Endodermal cell (in vitro differentiated cells): ENCODE data around the gene ADSS1. TPM values are rescaled to one million over a fixed set of nuclear protein-coding genes. Genes with fewer than 3 reads are reported as not detected.

ENCODE experiments used
- DNase-seq: peaks from one replicate; pipeline ENCODE4 v3.0.0-alpha.2; 2017
- H3K27ac ChIP-seq: 2 replicates; pipeline ENCODE4 v1.5.1; 2013; ENCODE audit warnings: mild to moderate bottlenecking, low read depth, low read length, moderate library complexity
- H3K27me3 ChIP-seq: 2 replicates; pipeline ENCODE4 v1.6.1; 2013; ENCODE audit warnings: mild to moderate bottlenecking, low read length, moderate library complexity; ENCODE audit not compliant: insufficient read depth, control insufficient read depth, poor library complexity, severe bottlenecking
- H3K36me3 ChIP-seq: 2 replicates; pipeline ENCODE4 v1.7.0; 2013; ENCODE audit warnings: mild to moderate bottlenecking, low read length, moderate library complexity; ENCODE audit not compliant: control insufficient read depth, insufficient read depth
- H3K4me1 ChIP-seq: one replicate; pipeline ENCODE4 v1.7.0; 2013; ENCODE audit warnings: low read length; ENCODE audit not compliant: control insufficient read depth, insufficient read depth
- H3K4me3 ChIP-seq: 2 replicates; pipeline ENCODE4 v1.5.1; 2013; ENCODE audit warnings: mild to moderate bottlenecking, low read length, moderate library complexity
- H3K9ac ChIP-seq: 2 replicates; pipeline ENCODE4 v1.6.1; 2013; ENCODE audit warnings: mild to moderate bottlenecking, low read length, moderate library complexity; ENCODE audit not compliant: poor library complexity, severe bottlenecking; ENCODE audit errors: extremely low read depth
- H3K9me3 ChIP-seq: 2 replicates; pipeline ENCODE4 v1.6.1; 2013; ENCODE audit warnings: mild to moderate bottlenecking, low read length, moderate library complexity; ENCODE audit not compliant: control insufficient read depth
- H3K27ac Mint-ChIP-seq: 2 replicates; pipeline ENCODE4 v1.8.0; 2020; ENCODE audit warnings: mixed read lengths
- H3K27me3 Mint-ChIP-seq: 2 replicates; pipeline ENCODE4 v1.8.0; 2021; ENCODE audit warnings: mild to moderate bottlenecking, mixed read lengths; ENCODE audit not compliant: insufficient read depth
- H3K36me3 Mint-ChIP-seq: 2 replicates; pipeline ENCODE4 v1.8.0; 2020; ENCODE audit warnings: low read depth, mixed read lengths
- H3K4me1 Mint-ChIP-seq: 2 replicates; pipeline ENCODE4 v1.8.0; 2020; ENCODE audit warnings: mixed read lengths
- H3K4me3 Mint-ChIP-seq: 2 replicates; pipeline ENCODE4 v1.8.0; 2020; ENCODE audit warnings: mild to moderate bottlenecking, moderate library complexity, mixed read lengths
- H3K9me3 Mint-ChIP-seq: 2 replicates; pipeline ENCODE4 v1.8.0; 2020; ENCODE audit warnings: mild to moderate bottlenecking, mixed read lengths
- WGBS, 2 experiments: methylation state at CpG; one replicate each; pipeline versions ENCODE4 v1.1.5 to v1.1.7; 2013; ENCODE audit warnings: missing lambda C conversion rate in 2 of 2, mixed read lengths in 1 of 2; ENCODE audit not compliant: insufficient coverage in 1 of 2, insufficient read length in 1 of 2; 5-methylcytosine and 5-hydroxymethylcytosine counted together
- total RNA-seq, 2 donors: library from RNA; stranded (reverse); fragmentation: NEBNext Ultra II Directional in 1 of 2; extraction: Animal tissue kit (Norgen Biotek cat#: 25700) in 1 of 2; gene quantifications; 2 replicates in 1 of 2; 3 replicates in 1 of 2; pipeline ENCODE4 v1.2.1, GENCODE V29; 2021
- TF ChIP-seq, protein P1 (sequence below): fragments of 200-600 bp; sonication (generic); conservative IDR thresholded peaks from 2 replicates; pipeline ENCODE4 v1.5.0; 2021; ENCODE audit warnings: antibody characterized with exemption, mild to moderate bottlenecking

The ADSS1 gene
- total RNA-seq, 2 donors from 2014 or later: 15.8 to 31.0 TPM

- no peak for DNase-seq
- TF ChIP-seq, protein P1, sequence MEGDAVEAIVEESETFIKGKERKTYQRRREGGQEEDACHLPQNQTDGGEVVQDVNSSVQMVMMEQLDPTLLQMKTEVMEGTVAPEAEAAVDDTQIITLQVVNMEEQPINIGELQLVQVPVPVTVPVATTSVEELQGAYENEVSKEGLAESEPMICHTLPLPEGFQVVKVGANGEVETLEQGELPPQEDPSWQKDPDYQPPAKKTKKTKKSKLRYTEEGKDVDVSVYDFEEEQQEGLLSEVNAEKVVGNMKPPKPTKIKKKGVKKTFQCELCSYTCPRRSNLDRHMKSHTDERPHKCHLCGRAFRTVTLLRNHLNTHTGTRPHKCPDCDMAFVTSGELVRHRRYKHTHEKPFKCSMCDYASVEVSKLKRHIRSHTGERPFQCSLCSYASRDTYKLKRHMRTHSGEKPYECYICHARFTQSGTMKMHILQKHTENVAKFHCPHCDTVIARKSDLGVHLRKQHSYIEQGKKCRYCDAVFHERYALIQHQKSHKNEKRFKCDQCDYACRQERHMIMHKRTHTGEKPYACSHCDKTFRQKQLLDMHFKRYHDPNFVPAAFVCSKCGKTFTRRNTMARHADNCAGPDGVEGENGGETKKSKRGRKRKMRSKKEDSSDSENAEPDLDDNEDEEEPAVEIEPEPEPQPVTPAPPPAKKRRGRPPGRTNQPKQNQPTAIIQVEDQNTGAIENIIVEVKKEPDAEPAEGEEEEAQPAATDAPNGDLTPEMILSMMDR: no peak
- peaks cover 12% of the 10 kb centered on the region for H3K9me3 ChIP-seq
- Mint-ChIP-seq H3K36me3 (peaks cover 36% of the 10 kb centered on the region), H3K27me3 (no peaks in the 10 kb centered on the region), H3K4me3 (no peak overlapping the region), H3K4me1 (peaks cover 3% of the 10 kb centered on the region), H3K9me3 (peaks cover 11% of the 10 kb centered on the region), H3K27ac (no peak overlapping the region)
- H3K9ac ChIP-seq: no peak overlapping the region
- no peaks in the 10 kb centered on the region for H3K27me3 ChIP-seq
- no peaks in the 10 kb centered on the region for H3K4me1 ChIP-seq
- H3K27ac ChIP-seq: no peak overlapping the region
- WGBS, 2 experiments: 97 to 98% methylated on average over 22 of the region's 22 CpGs
- no peak overlapping the region for H3K4me3 ChIP-seq
- H3K36me3 ChIP-seq: peaks cover 29% of the 10 kb centered on the region
Measured at GRCh38 chr14:104704252-104704651, 19.8 kb upstream of the ADSS1 start.

DNA sequence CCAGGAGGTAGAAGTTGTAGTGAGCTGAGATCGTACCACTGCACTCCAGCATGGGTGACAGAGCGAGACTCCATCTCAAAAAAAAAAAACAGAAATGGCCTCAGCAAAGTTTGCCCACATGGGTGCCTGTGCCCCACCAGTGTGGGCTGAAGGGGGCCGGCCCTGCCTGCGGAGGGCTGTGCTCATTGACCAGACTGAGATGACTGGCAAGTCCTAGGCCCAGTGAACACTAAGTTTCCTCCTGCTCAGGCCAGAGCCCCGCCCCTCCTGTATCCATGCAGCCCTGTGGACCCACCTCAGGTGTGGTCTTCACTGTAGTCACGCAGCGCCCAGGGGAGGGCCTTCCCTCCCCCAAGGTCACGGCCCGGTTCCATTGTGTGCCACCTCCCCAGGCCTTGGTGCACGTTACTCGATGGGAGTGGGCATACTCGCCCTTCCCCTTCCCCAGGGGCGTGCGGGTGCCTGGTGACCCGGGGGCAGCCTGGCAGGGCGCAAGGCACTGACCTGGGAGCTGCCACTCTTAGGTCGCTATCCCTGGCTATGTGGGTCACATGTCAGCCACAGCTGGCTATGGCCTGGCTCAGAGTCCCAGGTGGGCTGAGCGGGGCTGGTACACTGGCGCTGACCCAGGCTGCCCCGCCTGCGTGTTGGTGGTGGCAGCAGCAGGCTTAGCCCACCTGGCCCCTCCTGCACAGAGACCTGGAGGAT is 18.5 kb upstream of the ADSS1 start:
- Histone ChIP-seq H3K4me1 (no peaks in the 10 kb centered on the region), H3K4me3 (no peak overlapping the region), H3K27ac (no peak overlapping the region), H3K36me3 (peaks cover 32% of the 10 kb centered on the region), H3K9me3 (peaks cover 12% of the 10 kb centered on the region), H3K9ac (no peak overlapping the region), H3K27me3 (no peaks in the 10 kb centered on the region)
- H3K27ac Mint-ChIP-seq: no peak overlapping the region
- no peak overlapping the region for H3K4me3 Mint-ChIP-seq
- DNase-seq: no peak
- H3K27me3 Mint-ChIP-seq: no peaks in the 10 kb centered on the region
- H3K4me1 Mint-ChIP-seq: peaks cover 2% of the 10 kb centered on the region
- peaks cover 11% of the 10 kb centered on the region for H3K9me3 Mint-ChIP-seq
- peaks cover 40% of the 10 kb centered on the region for H3K36me3 Mint-ChIP-seq
- WGBS, 2 experiments: 94% methylated on average over 13 to 21 of the region's 21 CpGs
- TF ChIP-seq, protein P1: no peak

- TF ChIP-seq, protein P1: no peak
- no peak overlapping the region for H3K4me3 Mint-ChIP-seq
- H3K9me3 Mint-ChIP-seq: peaks cover 11% of the 10 kb centered on the region
- no peak overlapping the region for H3K27ac Mint-ChIP-seq
- Histone ChIP-seq H3K4me3 (no peak overlapping the region), H3K27ac (no peak overlapping the region), H3K27me3 (no peaks in the 10 kb centered on the region), H3K9ac (no peak overlapping the region), H3K36me3 (peaks cover 32% of the 10 kb centered on the region), H3K4me1 (no peaks in the 10 kb centered on the region), H3K9me3 (peaks cover 12% of the 10 kb centered on the region)
- H3K4me1 Mint-ChIP-seq: no peaks in the 10 kb centered on the region
- H3K36me3 Mint-ChIP-seq: peaks cover 38% of the 10 kb centered on the region
- 83 to 86% methylated on average over 15 to 22 of the region's 28 CpGs for WGBS, 2 experiments
- peak; percentile 59 for DNase-seq
- no peaks in the 10 kb centered on the region for H3K27me3 Mint-ChIP-seq
Measured at GRCh38 chr14:104706733-104707607, 17.1 kb upstream of the ADSS1 start.
